ENCODE measurements around the gene MS4A5.

- TF ChIP-seq CTCF (IDR thresholded peaks at IDR 0.05) (no peak), OVOL2 (CRISPR knock-in tag; IDR thresholded peaks at IDR 0.05; ENCODE audit: borderline replicate concordance) (no peak), KAT7 (CRISPR knock-in tag; IDR thresholded peaks at IDR 0.05; ENCODE audit: borderline replicate concordance) (no peak), JAZF1 (CRISPR knock-in tag; IDR thresholded peaks at IDR 0.05) (no peak), ESRRA (CRISPR knock-in tag; IDR thresholded peaks at IDR 0.05; ENCODE audit: borderline replicate concordance) (no peak), TEAD4 (CRISPR knock-in tag; IDR thresholded peaks at IDR 0.05) (no peak)
- TF ChIP-seq, protein P1, sequence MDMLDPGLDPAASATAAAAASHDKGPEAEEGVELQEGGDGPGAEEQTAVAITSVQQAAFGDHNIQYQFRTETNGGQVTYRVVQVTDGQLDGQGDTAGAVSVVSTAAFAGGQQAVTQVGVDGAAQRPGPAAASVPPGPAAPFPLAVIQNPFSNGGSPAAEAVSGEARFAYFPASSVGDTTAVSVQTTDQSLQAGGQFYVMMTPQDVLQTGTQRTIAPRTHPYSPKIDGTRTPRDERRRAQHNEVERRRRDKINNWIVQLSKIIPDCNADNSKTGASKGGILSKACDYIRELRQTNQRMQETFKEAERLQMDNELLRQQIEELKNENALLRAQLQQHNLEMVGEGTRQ (CRISPR knock-in tag; IDR thresholded peaks at IDR 0.05): no peak
Observed at GRCh38 chr11:60455531-60456042, 26.2 kb downstream of the MS4A5 start, which contains the start of gene MS4A1.

Measured in WTC11 (cell line).